GM23338 (cell line): ENCODE measurements around the gene ADIG. TPM values are rescaled to one million over a fixed set of nuclear protein-coding genes. Genes with fewer than 3 reads are reported as not detected.

Experiments
- ATAC-seq: fragments of 200-7000 bp; cut with Tn5 transposase; 3 replicates; pipeline ENCODE4 v1.9.1; 2020
- DNase-seq: peaks from one replicate; pipeline ENCODE4 v3.0.0-alpha.2; 2015; ENCODE audit warnings: low spot score
- H2AFZ ChIP-seq: fragments of 200-600 bp; sonication (generic); 2 replicates; pipeline ENCODE4 v1.8.0; 2016; ENCODE audit warnings: antibody characterized with exemption, mild to moderate bottlenecking, moderate library complexity
- H3F3A ChIP-seq: fragments of 200-600 bp; sonication (generic); replicated peaks from 2 replicates; pipeline ENCODE4 v1.8.0; 2017; ENCODE audit warnings: antibody characterized with exemption, mixed run types, low read depth
- H3K27ac ChIP-seq: fragments of 200-600 bp; sonication (generic); 2 replicates; pipeline ENCODE4 v1.6.1; 2016; ENCODE audit warnings: low read depth
- H3K27me3 ChIP-seq: fragments of 200-600 bp; sonication (generic); 2 replicates; pipeline ENCODE4 v1.8.0; 2016; ENCODE audit warnings: mild to moderate bottlenecking, mixed run types, moderate library complexity; ENCODE audit not compliant: insufficient read depth
- H3K36me3 ChIP-seq: fragments of 200-600 bp; sonication (generic); 2 replicates; pipeline ENCODE4 v1.8.0; 2016; ENCODE audit warnings: mild to moderate bottlenecking; ENCODE audit not compliant: insufficient read depth
- H3K4me1 ChIP-seq: fragments of 200-600 bp; sonication (generic); 2 replicates; pipeline ENCODE4 v1.8.0; 2016; ENCODE audit warnings: mild to moderate bottlenecking, moderate library complexity; ENCODE audit not compliant: insufficient read depth
- H3K4me2 ChIP-seq: fragments of 200-600 bp; sonication (generic); 2 replicates; pipeline ENCODE4 v1.7.1; 2017; ENCODE audit warnings: mixed run types
- H3K4me3 ChIP-seq: fragments of 200-600 bp; sonication (generic); 2 replicates; pipeline ENCODE4 v1.6.1; 2016; ENCODE audit warnings: mixed run types
- H3K79me2 ChIP-seq: fragments of 200-600 bp; sonication (generic); replicated peaks from 2 replicates; pipeline ENCODE4 v1.8.0; 2017; ENCODE audit warnings: mild to moderate bottlenecking; ENCODE audit not compliant: insufficient read depth
- H3K9me2 ChIP-seq: fragments of 200-600 bp; sonication (generic); 2 replicates; pipeline ENCODE4 v1.8.0; 2017; ENCODE audit not compliant: insufficient read depth
- H4K20me1 ChIP-seq: fragments of 200-600 bp; sonication (generic); replicated peaks from 2 replicates; pipeline ENCODE4 v1.8.0; 2017; ENCODE audit warnings: mild to moderate bottlenecking; ENCODE audit not compliant: insufficient read depth
- H3K27ac Mint-ChIP-seq: 2 replicates; pipeline ENCODE4 v1.8.0; 2020; ENCODE audit warnings: inconsistent platforms, mild to moderate bottlenecking, moderate library complexity, mixed read lengths
- H3K27me3 Mint-ChIP-seq: 3 replicates; pipeline ENCODE4 v1.8.0; 2022; ENCODE audit warnings: low read depth, mild to moderate bottlenecking, moderate library complexity, mixed read lengths, inconsistent platforms; ENCODE audit not compliant: insufficient read depth, poor library complexity
- H3K36me3 Mint-ChIP-seq: 3 replicates; pipeline ENCODE4 v1.8.0; 2021; ENCODE audit warnings: low read depth, mild to moderate bottlenecking, inconsistent platforms, moderate library complexity, mixed read lengths
- H3K4me1 Mint-ChIP-seq: 3 replicates; pipeline ENCODE4 v1.8.0; 2020; ENCODE audit warnings: mild to moderate bottlenecking, inconsistent platforms, mixed read lengths
- H3K4me3 Mint-ChIP-seq: 3 replicates; pipeline ENCODE4 v1.8.0; 2021; ENCODE audit warnings: moderate library complexity, mild to moderate bottlenecking, inconsistent platforms, mixed read lengths
- H3K9me3 Mint-ChIP-seq: 3 replicates; pipeline ENCODE4 v1.8.0; 2020; ENCODE audit warnings: moderate library complexity, mild to moderate bottlenecking, inconsistent platforms, mixed read lengths
- EZH2 ChIP-seq: fragments of 200-600 bp; sonication (generic); IDR thresholded peaks from one replicate; pipeline ENCODE4 v1.8.0; 2017; ENCODE audit warnings: antibody characterized with exemption, mild to moderate bottlenecking, low read depth; ENCODE audit not compliant: unreplicated experiment
- EZH2phosphoT487 ChIP-seq: fragments of 200-600 bp; sonication (generic); IDR thresholded peaks from one replicate; pipeline ENCODE4 v1.8.1; 2018; ENCODE audit warnings: antibody characterized with exemption; ENCODE audit not compliant: unreplicated experiment
- JUNB ChIP-seq: IDR thresholded peaks from one replicate; pipeline ENCODE4 v1.6.1; 2016; ENCODE audit warnings: antibody characterized with exemption; ENCODE audit not compliant: unreplicated experiment
- NANOG ChIP-seq: IDR thresholded peaks from 2 replicates; pipeline ENCODE4 v1.6.1; 2016; ENCODE audit warnings: antibody characterized with exemption, borderline replicate concordance
- POLR2AphosphoS5 ChIP-seq: IDR thresholded peaks from 2 replicates; pipeline ENCODE4 v1.6.1; 2016; ENCODE audit warnings: antibody characterized with exemption, low read depth
- REST ChIP-seq: IDR thresholded peaks from one replicate; pipeline ENCODE4 v1.6.1; 2018; ENCODE audit warnings: antibody characterized with exemption; ENCODE audit not compliant: unreplicated experiment
- STAT1 ChIP-seq: IDR thresholded peaks from one replicate; pipeline ENCODE4 v1.6.1; 2016; ENCODE audit warnings: antibody characterized with exemption; ENCODE audit not compliant: unreplicated experiment
- ZNF114 ChIP-seq: fragments of 250-450 bp; sonication (Bioruptor Pico); IDR thresholded peaks from 2 replicates; pipeline ENCODE4 v1.5.0; 2020; ENCODE audit warnings: mild to moderate bottlenecking, moderate library complexity
- ZNF462 ChIP-seq: fragments of 250-450 bp; sonication (Bioruptor Pico); IDR thresholded peaks from 2 replicates; pipeline ENCODE4 v1.5.0; 2020; ENCODE audit warnings: mild to moderate bottlenecking, moderate library complexity
- polyA plus RNA-seq: library from polyadenylated mRNA; unstranded; fragments of >200 nt; fragmentation: Nextera tagmentation; extraction: Ambion mirVana; gene quantifications from 2 replicates; pipeline ENCODE4 v1.2.1, GENCODE V29; 2016
- total RNA-seq: library from RNA; depleted of rRNA; stranded (reverse); fragments of >200 nt; shearing (Covaris generic); gene quantifications from 2 replicates; pipeline ENCODE4 v1.2.3, GENCODE V29; 2014
- TF ChIP-seq, protein P1 (sequence below): IDR thresholded peaks from 2 replicates; pipeline ENCODE4 v1.6.1; 2016; ENCODE audit warnings: antibody characterized with exemption

Gene ADIG
- total and polyA plus RNA-seq, 2 experiments from 2014 or later, result not detected

GRCh38 chr20:38625896-38626295 lies 44.9 kb downstream of the ADIG start (continued):
- TF ChIP-seq REST (no peak), ZNF114 (CRISPR knock-in tag) (no peak), EZH2 (no peak)

DNA sequence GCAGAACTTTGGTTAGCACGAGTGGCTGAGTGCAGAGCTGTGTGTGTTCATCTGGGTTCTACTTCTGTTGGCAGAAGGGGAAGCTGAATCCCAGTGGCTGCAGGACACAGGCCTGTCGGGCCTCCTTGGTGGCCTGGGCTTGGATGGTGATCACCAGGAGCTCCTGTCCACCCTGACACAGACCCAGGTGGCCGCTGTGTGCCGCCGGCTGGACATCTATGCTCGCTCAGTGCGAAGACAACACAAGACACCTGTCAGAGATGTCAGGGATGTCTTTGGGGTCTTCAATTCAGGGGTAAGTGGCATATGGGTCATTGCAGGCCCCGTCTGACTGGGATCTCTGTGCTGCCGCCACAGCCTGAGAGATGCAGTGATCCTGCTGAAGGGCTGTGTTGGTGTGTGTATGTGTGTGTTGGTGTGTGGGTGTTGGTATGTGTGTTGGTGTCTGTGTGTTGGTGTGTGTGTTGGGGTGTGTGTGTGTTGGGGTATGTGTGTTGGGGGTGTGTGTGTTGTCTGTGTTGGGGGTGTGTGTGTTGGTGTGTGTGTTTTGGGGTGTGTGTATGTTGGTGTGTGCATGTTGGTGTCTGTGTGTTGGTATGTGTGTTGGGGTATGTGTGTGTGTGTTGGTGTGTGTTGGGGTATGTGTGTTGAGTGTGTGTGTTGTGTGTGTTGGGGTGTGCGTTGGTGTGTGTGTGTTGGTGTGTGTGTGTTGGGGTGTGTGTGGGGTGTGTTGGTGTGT lies 46.1 kb downstream of the ADIG start:
- Histone ChIP-seq H4K20me1 (no peaks in the 10 kb centered on the region), H3K27ac (no peak overlapping the region), H2AFZ (no peak overlapping the region), H3K79me2 (no peaks in the 10 kb centered on the region), H3K4me1 (peaks cover 7% of the 10 kb centered on the region; the same call in 1 of the 2 replicates), H3K4me3 (no peak overlapping the region), H3K36me3 (no peaks in the 10 kb centered on the region), H3K9me2 (no peaks in the 10 kb centered on the region), H3F3A (no peaks in the 10 kb centered on the region), H3K4me2 (no peak overlapping the region), H3K27me3 (no peaks in the 10 kb centered on the region)
- no peak overlapping the region for H3K4me3 Mint-ChIP-seq
- H3K4me1 Mint-ChIP-seq, result peaks cover 19% of the 10 kb centered on the region
- H3K36me3 Mint-ChIP-seq, result 0 out of 3 replicates have a peak, but pooled peaks cover 3% of the 10 kb centered on the region
- DNase-seq (no peak), ATAC-seq (no peak)
- 0 out of 3 replicates have a peak, but pooled peaks cover 4% of the 10 kb centered on the region for H3K9me3 Mint-ChIP-seq
- peaks cover 4% of the 10 kb centered on the region for H3K27me3 Mint-ChIP-seq
- H3K27ac Mint-ChIP-seq, result no peak overlapping the region
- TF ChIP-seq ZNF462 (CRISPR knock-in tag) (no peak), STAT1 (no peak), NANOG (no peak), EZH2phosphoT487 (no peak), POLR2AphosphoS5 (no peak), REST (no peak), JUNB (no peak)
- TF ChIP-seq, protein P1, sequence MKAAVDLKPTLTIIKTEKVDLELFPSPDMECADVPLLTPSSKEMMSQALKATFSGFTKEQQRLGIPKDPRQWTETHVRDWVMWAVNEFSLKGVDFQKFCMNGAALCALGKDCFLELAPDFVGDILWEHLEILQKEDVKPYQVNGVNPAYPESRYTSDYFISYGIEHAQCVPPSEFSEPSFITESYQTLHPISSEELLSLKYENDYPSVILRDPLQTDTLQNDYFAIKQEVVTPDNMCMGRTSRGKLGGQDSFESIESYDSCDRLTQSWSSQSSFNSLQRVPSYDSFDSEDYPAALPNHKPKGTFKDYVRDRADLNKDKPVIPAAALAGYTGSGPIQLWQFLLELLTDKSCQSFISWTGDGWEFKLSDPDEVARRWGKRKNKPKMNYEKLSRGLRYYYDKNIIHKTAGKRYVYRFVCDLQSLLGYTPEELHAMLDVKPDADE, result no peak
